ENCODE results near the gene ECHDC3. TPM values are rescaled to one million over a fixed set of nuclear protein-coding genes. Genes with fewer than 3 reads are reported as not detected.

The ECHDC3 gene
- total RNA-seq, 1 donor from 2014 or later, result 2.1 TPM

DNA sequence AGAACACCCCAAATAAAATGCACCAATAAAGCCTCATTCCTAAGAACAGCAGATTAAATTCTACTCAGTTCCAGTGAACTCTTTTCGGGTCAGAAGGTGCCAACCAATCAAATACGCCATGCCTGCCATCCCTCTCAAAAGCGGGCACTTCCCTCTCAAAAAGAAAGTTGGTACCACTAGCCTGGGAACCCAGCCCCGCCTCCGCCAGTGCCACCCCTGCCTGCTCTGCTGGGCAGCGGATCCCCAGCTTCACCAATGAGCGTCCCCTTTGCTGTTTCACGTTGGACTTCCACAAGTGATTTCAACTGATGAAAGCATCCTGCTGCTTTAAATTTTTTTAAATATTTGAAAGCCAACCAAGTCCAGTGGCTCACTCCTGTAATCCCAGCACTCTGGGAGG, 47.8 kb downstream of the ECHDC3 start:
- Histone ChIP-seq H3K4me2 (no peak overlapping the region), H3K4me3 (no peak overlapping the region), H3K36me3 (no peaks in the 10 kb centered on the region), H3K4me1 (no peaks in the 10 kb centered on the region), H3K27me3 (no peaks in the 10 kb centered on the region), H3K9me3 (ENCODE audit: low read depth) (no peaks in the 10 kb centered on the region), H3K27ac (no peak overlapping the region), H3K9ac (no peak overlapping the region), H4K20me1 (ENCODE audit: low read depth) (no peaks in the 10 kb centered on the region), H2AFZ (replicated peaks) (no peak overlapping the region), H3K79me2 (ENCODE audit: low read depth) (no peaks in the 10 kb centered on the region), H3F3A (ENCODE audit: low read depth) (no peaks in the 10 kb centered on the region)
- peaks cover 11% of the 10 kb centered on the region for H3K9me3 Mint-ChIP-seq
- H3K36me3 Mint-ChIP-seq, result no peaks in the 10 kb centered on the region
- no peak for DNase-seq (ENCODE audit: low spot score)
- no peaks in the 10 kb centered on the region for H3K27me3 Mint-ChIP-seq (ENCODE audit: insufficient read depth, low read depth)
- TF ChIP-seq EZH2 (IDR thresholded peaks at IDR 0.05) (no peak), EZH2phosphoT487 (IDR thresholded peaks at IDR 0.05) (no peak)
- TF ChIP-seq, protein P1, sequence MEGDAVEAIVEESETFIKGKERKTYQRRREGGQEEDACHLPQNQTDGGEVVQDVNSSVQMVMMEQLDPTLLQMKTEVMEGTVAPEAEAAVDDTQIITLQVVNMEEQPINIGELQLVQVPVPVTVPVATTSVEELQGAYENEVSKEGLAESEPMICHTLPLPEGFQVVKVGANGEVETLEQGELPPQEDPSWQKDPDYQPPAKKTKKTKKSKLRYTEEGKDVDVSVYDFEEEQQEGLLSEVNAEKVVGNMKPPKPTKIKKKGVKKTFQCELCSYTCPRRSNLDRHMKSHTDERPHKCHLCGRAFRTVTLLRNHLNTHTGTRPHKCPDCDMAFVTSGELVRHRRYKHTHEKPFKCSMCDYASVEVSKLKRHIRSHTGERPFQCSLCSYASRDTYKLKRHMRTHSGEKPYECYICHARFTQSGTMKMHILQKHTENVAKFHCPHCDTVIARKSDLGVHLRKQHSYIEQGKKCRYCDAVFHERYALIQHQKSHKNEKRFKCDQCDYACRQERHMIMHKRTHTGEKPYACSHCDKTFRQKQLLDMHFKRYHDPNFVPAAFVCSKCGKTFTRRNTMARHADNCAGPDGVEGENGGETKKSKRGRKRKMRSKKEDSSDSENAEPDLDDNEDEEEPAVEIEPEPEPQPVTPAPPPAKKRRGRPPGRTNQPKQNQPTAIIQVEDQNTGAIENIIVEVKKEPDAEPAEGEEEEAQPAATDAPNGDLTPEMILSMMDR (IDR thresholded peaks at IDR 0.05), result no peak
- no peak overlapping the region for H3K4me3 Mint-ChIP-seq
- H3K27ac Mint-ChIP-seq, result no peak overlapping the region
- H3K4me1 Mint-ChIP-seq, result no peaks in the 10 kb centered on the region

DNA sequence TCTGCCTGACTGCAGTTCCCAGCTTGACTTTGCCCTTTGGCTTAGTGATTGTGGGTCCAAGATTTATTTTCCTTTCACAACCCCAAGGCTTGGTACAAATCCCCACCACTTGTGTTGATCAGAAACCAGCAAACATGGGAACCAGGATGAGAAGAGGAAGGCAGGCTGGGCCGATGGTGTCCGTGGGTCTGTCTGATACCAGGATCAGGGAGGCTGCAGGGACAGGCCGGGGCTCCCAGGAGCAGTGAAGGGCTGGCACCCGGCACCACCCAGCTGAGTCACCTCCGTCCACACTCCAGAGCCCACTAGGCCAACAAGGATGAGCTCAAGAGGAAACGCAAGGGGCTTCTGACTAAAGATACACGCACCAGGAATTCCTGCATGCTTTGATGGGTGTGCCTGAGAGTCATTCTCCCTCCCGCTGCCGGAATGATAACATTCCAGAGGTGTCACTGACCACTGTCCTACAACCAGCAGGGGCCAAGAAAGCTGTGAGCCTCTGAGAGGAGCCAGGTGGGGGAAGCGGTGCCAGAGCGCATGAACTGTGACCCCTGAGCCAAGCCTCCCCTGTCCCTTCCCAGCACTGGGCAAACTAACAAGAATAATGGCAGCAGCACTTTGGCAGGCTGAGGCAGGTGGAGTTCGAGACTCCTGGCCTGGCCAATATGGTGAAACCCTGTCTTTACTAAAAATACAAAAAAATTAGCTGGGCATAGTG, 51.7 kb downstream of the ECHDC3 start:
- TF ChIP-seq EZH2phosphoT487 (IDR thresholded peaks at IDR 0.05) (no peak), EZH2 (IDR thresholded peaks at IDR 0.05) (no peak)
- TF ChIP-seq, protein P1 (IDR thresholded peaks at IDR 0.05), result no peak
- Mint-ChIP-seq H3K27ac (no peak overlapping the region), H3K4me3 (no peak overlapping the region), H3K9me3 (peaks cover 17% of the 10 kb centered on the region), H3K36me3 (no peaks in the 10 kb centered on the region), H3K27me3 (ENCODE audit: insufficient read depth, low read depth) (peaks cover 4% of the 10 kb centered on the region), H3K4me1 (peaks cover 18% of the 10 kb centered on the region)
- H3K27me3 ChIP-seq, result no peaks in the 10 kb centered on the region
- H3F3A ChIP-seq (ENCODE audit: low read depth), result peaks cover 18% of the 10 kb centered on the region
- H3K36me3 ChIP-seq, result no peaks in the 10 kb centered on the region
- H3K9me3 ChIP-seq (ENCODE audit: low read depth), result no peaks in the 10 kb centered on the region
- no peak overlapping the region for H3K27ac ChIP-seq
- H3K79me2 ChIP-seq (ENCODE audit: low read depth), result no peaks in the 10 kb centered on the region
- H3K4me1 ChIP-seq, result peaks cover 5% of the 10 kb centered on the region
- DNase-seq (ENCODE audit: low spot score), result no peak
- H2AFZ ChIP-seq (replicated peaks), result no peak overlapping the region
- no peak overlapping the region for H3K4me3 ChIP-seq
- H4K20me1 ChIP-seq (ENCODE audit: low read depth), result no peaks in the 10 kb centered on the region
- H3K9ac ChIP-seq, result no peak overlapping the region
- no peak overlapping the region for H3K4me2 ChIP-seq

DNA sequence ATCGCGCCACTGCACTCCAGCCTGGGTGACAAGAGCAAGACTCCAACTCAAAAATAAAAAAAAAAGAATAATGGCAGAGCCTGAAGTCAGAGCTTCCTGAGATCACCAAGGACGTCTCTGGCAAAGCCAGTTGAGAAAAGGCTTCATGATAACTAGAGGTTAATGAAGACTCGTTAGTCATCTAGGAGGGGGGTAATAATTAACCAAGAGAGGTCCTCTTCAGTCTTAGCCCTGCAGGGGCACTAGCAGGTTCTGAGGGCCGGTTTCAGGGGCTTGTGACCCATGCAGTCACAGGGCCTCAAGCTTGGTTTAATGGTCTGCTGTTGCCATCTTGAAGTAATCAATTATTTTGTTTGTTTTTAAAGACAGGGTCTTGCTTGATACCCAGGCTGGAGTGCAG, 52.4 kb downstream of the ECHDC3 start:
- Histone ChIP-seq H2AFZ (replicated peaks) (no peak overlapping the region), H3K9me3 (ENCODE audit: low read depth) (no peaks in the 10 kb centered on the region), H3K27ac (no peak overlapping the region), H3K9ac (no peak overlapping the region), H3K4me1 (peaks cover 8% of the 10 kb centered on the region), H3K27me3 (no peaks in the 10 kb centered on the region), H3K4me2 (no peak overlapping the region), H3K36me3 (no peaks in the 10 kb centered on the region), H3K79me2 (ENCODE audit: low read depth) (no peaks in the 10 kb centered on the region), H3F3A (ENCODE audit: low read depth) (peaks cover 25% of the 10 kb centered on the region), H3K4me3 (no peak overlapping the region), H4K20me1 (ENCODE audit: low read depth) (no peaks in the 10 kb centered on the region)
- DNase-seq (ENCODE audit: low spot score), result no peak
- TF ChIP-seq EZH2 (IDR thresholded peaks at IDR 0.05) (no peak), EZH2phosphoT487 (IDR thresholded peaks at IDR 0.05) (no peak)
- TF ChIP-seq, protein P1 (IDR thresholded peaks at IDR 0.05), result no peak
- H3K4me3 Mint-ChIP-seq, result no peak overlapping the region
- H3K36me3 Mint-ChIP-seq, result no peaks in the 10 kb centered on the region
- H3K27ac Mint-ChIP-seq, result no peak overlapping the region
- peaks cover 21% of the 10 kb centered on the region for H3K4me1 Mint-ChIP-seq
- H3K9me3 Mint-ChIP-seq, result peaks cover 17% of the 10 kb centered on the region
- H3K27me3 Mint-ChIP-seq (ENCODE audit: insufficient read depth, low read depth), result peaks cover 4% of the 10 kb centered on the region

Measured in neural progenitor cell (in vitro differentiated cells).